Glomerular endothelial cell (primary cell): Measurements from ENCODE around the gene CCNK. TPM values are rescaled to one million over a fixed set of nuclear protein-coding genes. Genes with fewer than 3 reads are reported as not detected.

ENCODE experiments used
- DNase-seq: peaks from one replicate; pipeline ENCODE4 v3.0.0-alpha.2; 2011; ENCODE audit warnings: low read depth, low spot score; ENCODE audit errors: extremely low read depth
- total RNA-seq: library from RNA; depleted of rRNA; stranded (reverse); fragments of >200 nt; gene quantifications from 2 replicates; pipeline ENCODE4 v1.2.3, GENCODE V29; 2015

The CCNK gene
- total RNA-seq, 1 donor from 2014 or later = 41.1 TPM

DNA sequence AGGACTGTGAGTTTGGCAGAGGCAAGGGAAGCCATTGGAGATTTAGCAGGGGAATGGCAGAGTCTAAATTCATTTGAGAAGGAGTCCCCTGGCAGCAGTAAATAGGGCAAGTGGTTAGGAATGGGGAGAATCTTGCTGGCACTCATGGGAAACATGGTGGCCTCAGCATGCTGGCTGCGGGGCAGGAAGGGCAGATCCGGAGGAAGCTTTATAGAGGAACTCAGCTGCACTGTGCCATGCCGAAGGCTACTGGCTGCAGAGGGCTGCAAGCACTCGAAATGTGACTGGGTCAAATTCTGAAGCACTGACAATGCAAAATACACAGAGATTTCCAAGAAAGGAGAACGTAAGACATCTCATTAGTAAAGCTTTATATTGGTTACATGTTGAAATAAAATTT, 23.9 kb downstream of the CCNK start:
- DNase-seq = no peak

DNA sequence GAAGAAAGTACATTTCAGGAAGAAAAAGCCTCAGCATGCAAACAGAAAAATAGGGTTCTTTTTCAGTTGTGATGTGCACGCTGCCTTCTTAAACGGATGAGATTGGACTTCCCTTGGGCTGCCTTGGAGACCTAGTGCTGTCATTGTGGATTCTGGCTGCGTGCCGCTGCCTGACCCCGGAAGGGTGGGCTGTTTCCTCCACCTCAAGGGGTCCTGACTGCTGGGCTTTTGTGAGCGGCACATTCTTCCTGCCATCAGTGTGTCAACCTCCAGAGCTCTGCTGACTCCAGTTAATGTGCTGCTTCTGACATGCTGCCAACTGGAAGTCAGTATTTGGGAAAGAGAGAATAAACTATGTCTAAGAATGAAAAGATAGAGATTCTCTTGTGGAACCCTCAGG, 25.1 kb downstream of the CCNK start:
- no peak for DNase-seq

DNA sequence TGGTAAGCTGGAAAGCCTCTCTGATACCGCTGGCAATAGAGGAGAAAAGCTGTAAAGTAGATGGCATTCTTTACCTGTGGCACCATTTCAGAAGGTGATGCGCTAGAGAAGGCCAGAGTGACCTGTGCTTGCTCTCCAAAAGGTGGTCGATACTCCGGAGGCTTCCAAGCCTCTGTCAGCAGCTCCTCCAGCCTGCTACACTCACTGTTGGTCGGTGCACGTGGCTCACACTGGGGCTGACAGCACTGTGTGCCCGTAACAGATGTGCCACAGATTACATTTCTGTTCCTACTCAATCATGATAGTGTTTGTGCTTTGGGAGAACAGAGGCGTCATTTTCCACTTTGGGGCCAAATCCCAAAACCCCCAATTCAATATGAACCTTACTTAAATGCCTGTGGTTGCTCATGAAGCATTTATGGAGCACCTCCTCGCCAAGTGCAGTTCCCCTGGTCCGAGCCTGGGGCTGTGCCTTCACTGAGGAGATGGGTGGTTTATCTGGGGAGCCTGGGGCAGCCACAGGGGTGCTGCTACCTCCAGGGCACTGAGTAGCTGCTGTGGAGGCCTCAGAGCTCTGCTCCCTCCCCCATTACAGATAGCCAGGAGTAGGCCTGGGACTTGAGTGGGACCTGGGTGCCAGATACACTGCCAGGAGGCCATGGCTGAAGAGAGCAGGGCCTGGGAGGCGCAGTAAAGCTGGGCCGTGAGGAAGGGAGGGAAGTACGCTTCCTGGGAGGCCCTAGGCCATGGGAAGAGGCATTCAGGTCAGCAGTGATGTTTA, 26.8 kb downstream of the CCNK start:
- DNase-seq = no peak

DNA sequence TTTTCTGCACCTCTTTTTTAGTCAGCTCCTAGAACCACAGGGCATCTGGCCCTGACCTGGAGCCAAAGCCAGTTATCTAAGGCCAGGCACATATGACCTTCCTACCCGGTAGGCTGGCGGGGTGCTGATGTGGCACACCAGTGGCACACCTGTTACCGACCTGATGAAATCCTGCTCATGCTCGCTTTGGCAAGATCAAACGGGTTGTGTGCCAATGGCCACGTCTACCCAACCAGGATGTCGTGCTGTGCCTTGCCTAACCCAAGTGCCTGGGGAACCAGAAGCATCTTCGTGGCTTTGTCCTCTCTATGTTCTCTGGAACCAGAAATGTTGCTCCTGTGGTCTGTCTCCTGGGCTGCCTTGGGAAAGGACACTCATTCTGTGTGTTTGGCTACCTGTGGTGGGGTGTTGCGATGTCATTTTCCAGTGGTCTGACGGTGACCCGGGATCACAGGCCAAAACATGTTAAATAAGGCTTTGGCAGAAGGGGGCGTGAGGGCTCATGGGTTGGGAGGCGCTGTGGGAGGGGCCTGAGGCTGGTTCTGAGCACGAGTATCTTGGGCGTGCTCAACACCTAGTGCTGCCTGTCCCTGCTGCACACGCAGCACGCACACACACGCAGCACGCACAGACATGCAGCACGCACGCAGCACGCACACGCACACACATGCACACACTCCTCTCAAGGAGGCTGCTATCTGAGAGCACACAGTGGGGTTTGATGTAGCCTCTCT, 27.9 kb downstream of the CCNK start:
- DNase-seq = no peak

DNA sequence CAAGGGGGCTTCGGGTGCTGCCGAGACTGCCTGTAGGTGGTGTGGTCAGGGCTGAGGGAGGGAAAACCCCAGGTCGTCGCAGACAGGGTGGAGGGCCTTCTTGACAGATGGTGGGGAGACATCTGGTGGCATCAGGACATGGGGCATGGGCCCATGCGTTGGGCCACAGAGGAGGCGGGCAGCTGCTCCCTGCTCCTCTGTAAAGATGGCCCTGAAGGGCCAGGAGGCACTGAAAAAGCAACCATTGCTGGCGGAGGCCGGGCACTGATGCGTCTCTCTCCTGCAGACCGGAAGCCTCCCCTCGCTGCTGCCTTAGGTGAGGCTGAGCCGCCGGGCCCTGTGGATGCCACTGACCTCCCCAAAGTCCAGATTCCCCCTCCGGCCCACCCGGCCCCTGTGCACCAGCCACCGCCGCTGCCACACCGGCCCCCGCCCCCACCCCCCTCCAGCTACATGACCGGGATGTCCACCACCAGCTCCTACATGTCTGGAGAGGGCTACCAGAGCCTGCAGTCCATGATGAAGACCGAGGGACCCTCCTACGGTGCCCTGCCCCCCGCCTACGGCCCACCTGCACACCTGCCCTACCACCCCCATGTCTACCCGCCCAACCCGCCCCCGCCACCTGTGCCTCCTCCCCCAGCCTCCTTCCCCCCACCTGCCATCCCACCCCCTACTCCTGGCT, 28.8 kb downstream of the CCNK start:
- no peak for DNase-seq

DNA sequence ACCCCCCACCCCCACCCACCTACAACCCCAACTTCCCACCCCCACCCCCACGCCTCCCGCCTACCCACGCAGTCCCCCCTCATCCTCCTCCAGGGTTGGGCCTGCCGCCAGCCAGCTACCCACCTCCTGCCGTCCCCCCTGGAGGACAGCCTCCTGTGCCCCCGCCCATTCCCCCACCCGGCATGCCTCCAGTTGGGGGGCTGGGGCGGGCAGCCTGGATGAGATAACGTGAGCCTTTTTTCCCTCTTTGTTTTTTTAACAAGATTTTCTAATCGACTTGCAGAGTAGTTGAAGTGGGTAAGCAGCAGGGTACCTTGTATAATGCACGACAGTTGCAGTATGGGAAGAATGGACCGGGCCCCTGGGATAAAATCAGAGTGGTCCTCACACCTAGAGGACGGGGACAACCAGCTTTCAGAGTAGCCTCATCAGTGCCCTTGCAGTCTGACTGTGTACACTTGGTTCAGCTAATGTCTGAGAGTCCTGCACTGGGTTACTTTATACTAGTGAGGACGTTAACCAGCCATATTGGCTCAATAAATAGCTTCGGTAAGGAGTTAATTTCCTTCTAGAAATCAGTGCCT, 29.4 kb downstream of the CCNK start:
- DNase-seq = no peak

DNA sequence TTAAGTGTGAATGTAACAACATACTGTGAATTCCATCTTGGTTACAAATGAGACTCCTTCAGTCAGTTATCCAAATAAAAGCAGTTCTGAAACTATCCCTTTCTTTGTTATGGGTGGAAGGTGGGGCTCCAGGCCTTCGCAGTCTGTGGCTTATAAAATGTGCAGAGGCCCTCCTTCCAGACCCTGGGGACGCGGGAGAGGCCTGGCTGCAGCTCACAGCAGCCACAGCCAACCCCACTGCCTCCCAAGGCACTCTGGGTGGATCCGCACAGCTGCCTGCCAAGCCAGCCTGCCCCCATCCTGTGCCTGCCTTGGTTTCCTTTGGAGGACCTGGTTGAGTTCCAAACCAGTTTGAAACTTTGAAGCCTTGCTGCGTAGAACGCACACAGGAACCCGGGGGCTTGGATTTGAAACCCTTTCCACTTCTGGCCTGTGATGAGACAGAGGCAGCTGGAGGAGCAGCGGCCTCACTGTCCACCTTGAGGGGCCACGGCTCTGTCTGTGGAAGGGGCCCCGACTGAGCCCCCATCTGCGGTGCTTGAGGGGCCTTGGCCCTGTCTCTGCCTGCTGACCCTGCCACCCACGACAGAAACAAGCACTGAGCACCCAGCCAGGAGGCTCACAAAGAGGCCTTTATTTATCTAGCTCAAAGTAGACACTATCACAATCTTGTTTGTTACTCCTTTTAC, 30.4 kb downstream of the CCNK start:
- DNase-seq = no peak

DNA sequence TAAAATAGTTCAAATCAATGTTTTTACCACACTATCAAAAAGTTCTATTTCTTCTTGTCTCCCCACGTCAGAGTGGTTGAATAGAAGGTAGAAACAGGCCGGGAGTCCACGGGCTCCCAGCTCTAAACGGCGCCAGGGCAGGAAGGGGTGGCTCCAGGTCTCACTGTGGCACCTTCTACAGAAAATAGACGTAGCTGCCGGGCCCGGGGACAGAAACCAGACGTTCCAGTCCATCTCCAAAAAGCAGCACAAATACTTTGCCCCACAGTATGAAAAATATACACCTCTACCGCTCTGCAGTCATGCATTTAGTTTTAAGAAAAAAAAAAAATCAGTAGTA, 30.9 kb downstream of the CCNK start:
- no peak for DNase-seq

DNA sequence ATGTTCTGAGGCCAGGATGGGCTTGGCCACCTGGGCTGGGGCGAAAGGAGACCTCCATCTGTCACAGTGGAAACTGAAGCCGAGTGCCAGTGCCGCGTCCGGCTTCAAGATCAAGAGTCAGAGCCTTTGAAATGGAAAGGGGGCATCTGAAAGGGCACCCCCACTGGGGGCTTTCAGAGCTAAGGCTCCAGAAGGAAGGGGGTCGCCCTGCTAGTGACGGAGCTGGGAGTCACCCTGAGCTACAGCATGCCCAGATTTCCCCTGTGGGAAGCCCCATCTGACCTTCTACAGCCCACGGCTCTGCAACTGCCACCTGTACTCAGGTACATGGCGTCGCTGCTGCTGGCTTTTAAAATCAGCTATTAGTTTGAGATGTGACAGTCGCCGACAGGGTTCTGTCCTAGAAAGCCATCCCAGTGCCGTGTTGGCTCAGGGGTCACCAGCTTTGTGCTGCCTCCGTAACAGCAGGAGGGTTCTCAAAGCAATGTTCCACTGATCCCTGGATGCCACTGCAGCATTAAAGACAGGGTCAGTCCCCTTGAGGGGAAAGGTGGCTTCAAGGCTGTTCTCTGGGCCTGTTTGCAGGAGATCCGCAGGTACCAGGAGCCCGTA, 31.5 kb downstream of the CCNK start:
- no peak for DNase-seq

DNA sequence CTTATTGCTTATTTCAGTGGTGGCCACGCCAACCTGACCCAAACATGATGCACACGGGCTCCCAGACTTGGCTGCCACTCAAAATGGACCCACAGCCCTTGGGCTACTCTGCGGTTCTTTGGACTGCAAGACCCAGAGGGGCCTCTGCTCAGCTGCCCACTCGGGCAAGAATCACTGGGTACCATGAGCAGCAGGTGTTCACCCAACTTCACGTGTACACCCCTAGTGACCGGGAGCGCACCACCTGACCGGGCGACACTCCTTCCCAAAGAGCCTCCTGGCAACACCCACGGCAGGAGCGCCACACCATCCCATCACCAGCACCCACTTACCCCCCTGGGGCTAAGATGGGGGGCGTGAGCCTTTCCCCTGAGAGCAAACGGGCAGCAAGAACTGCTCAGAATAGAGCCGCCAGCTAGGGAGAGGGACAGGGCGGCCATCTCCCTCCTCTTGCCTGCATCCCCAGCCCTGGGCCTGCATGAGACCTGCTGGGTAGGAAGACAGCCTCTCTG, 32.0 kb downstream of the CCNK start:
- no peak for DNase-seq

DNA sequence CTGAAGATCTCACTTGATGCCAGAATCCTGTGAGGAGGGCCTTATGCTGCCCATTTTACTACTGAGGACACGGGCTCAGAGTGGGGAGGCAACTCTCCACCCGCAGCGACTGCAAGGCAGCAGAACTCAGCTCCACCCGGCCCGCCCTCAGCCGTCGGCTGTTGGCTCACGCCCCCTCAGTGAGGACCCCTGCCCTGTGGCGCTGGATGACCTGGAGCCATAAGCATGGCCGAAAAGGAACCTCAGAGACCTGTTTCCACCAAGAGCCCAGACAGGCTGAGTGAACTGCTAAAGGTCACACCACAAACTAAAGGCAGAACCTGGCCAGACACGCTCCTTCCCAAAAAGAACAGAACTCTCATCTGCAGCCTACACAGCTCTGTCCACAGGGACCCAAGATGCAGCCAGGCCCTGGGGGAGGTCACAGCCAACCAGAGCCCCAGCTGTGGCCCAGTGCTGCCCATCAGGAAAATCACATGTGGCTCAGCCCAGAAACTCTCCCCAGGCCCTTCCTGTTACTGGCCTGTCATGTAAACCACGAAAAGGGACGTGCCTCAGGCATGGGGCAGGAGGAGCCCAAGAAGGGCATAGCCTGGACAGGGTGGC, 32.8 kb downstream of the CCNK start:
- no peak for DNase-seq

DNA sequence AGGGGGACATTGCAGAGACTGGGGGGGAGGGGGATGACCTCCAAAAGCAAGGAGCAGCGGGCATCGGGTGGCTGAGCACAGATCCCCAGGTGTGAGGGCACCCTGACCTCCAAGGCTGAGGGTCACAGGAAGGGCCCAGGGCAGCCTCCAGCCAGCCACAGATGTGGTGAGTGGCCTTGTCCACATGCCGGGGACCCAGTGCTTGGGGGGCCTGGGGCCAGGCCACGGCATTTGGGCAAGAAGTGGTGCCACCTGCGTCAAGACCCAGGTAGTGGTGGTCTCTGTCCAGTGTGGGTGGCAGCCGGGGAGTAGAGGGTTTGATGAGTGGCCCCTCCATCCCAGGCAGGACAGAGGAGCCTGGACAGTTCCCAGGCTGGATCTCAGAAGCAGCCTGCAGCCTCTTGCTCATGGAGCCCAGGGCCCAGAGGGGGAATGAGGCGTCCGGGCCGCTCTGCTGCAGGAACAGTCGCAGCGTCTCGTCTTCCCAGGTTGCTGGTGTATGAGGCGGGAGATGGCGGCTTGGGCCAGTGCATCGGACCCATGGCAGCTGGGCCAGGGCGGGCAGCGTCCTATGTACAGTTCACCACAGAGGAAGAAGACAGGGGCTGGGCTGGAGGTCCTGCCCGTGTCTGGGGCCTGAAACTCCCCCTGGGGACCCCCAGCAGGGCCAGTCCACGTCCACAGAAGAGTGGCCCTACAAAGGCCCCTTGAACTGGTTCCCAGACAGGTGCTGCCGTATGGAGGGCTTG, 33.5 kb downstream of the CCNK start:
- DNase-seq = no peak

DNA sequence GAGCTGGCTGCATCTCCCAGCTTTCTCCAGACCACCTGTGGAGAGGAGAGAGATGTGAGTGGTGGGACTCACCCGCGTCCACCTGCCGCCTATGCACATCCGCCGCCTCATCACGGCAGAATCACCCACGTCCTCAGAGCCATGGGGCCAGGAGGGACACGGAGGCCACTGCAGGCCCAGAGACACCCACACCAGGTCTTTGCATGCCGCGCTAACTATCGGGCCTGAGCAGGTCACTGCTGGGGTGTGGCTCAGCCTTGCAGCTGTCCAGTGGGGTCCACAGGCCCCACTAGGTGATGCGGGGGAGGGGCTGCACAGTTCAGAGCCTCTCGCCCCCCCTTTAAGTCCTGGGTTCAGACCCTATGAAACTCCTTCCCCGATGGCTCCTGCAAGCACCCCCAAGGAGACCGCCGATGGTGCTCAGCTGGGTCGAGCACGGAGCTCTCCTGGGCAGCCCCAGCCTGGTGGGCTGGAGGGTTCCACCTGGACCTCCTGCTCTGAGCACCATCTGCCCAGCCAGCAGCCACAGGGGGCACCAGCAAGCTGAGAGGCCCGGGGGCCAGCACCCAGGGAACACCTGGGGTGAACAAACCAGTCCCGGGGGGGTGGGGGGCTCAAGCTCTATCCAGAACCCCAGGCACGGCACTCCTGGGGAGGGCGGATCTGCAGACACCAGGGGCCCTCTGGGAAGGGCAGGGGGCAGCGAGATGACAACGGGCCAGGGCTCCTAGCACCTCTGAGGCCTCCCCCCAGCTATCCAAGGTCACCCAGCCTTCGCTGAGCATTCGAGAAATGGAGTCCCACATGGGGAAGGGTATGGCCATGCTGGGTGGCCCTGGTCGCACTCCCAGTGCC, 34.3 kb downstream of the CCNK start:
- no peak for DNase-seq

DNA sequence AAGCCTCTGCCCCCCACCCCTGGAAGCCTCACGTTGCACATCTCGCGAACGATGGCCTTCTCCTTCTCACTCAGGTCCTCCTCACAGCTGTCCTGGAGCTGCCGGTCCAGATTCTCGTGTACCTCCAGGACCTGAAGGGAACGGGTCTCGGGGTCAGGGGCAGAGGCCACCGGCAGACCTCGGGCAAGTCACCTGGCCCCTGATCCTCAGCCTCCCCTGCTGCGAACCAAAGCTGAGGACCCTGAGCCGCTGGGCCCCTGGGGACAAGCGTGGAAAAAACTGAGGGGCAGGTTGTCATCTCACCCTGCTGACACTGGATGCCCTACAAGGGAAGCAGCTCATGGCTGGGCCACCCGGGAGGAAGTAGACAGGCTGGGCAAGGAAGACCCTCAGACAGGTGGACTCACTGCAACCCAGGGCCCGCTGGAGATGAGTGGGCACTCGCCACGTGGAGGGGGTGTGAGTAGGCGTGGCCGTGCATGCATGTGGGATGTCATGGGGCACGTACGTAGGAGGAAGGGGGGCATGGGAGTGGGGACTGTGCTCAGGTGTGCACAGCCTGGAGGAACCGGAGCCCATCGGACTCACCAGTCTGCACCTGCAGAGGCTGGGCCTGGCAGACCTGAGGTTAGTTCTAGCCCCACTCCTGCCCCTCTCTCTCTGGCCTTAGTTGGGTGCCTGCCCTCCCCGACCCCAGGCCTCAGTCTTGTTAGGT, 35.1 kb downstream of the CCNK start:
- no peak for DNase-seq

DNA sequence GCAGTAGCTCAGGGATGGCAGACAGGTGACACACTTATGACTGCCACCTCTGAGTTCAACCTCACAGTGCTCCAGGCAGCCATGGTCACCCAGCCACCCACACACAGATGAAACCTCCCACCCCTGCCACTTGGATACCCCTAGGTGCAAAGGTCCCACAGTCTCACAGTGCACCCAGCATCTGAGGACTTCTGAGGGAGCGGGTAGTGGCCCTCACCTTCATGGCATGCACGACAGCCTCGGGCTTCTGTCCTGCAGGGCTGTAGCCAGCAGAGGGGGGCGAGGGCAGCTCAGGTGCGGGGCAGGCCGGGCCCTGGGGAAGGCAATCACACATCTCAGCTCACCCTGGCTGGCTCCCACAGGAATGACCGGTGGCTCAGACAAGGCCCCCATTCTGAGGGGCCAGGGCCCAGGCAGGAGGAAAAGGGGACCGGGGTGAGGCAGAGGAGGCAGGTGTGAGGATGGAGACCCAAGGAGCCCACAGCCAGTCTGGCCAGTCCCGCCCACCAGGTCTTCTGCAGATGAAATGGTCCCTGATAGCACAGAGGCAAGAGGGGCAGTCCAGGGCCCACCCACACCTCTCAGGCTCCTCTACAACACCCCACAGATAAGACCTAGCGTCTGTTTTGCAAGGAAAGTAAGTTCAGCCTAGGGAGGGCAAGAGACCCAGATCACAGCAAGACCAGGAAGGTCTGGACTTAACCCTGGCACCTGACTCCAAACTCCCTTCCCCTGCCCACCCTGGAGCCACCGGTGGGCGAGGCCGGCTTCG, 35.8 kb downstream of the CCNK start:
- no peak for DNase-seq

DNA sequence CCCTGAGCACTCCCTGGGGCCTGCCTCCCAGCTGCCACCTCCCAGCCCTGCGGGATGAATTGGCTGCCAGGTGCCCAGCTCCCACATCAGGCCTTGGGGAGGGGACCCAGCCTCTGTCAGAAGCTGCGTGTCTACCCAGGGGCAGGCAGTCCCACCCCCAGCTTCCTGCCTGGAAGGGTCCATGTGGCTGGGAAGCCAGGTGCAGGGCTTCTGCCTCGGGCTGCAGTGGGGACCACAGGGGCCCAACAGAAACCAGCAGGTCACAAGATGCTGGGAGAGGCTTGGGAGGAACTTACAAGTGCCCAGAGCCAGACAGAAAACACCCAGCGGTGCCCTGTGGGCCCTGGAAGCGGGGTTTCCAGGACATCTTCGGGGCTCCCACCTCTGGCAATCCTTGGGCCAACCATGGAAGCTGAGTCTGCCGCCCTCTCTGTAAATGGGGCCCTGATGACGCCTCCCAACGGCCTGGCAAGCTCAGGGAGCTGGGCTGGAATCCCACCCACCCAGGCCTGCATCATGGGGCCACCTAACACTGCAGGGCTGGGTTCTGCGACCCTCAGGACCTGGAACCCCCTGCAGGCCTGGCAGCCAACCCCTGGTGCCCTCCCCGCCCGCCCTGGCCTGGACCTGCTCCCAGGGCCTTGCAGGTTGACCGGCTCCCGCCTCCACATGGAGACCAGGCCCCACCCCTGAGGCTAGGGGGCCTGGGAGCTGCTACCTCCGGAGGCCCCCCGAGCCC, 36.6 kb downstream of the CCNK start:
- no peak for DNase-seq
